ENCODE results near the gene SELENOV.

Gene SELENOV

GRCh38 chr19:39557811-39558623 lies 43.1 kb downstream of the SELENOV start (continued):
- TF ChIP-seq FEZF1 (tag by site-specific recombination; IDR thresholded peaks at IDR 0.05) (peak; percentile 77), ZNF366 (tag by site-specific recombination; conservative IDR thresholded peaks at IDR 0.05) (peak; percentile 74; the same call in 1 of the 2 replicates), PRDM4 (tag by site-specific recombination; IDR thresholded peaks at IDR 0.05) (0 out of 2 replicates have a peak, but pooled peaks have one; percentile 33), ZNF394 (tag by site-specific recombination; IDR thresholded peaks at IDR 0.05; ENCODE audit: borderline replicate concordance) (peak; percentile 35), ZBTB17 (tag by site-specific recombination; IDR thresholded peaks at IDR 0.05) (peak; percentile 55), ZFP69B (tag by site-specific recombination; IDR thresholded peaks at IDR 0.05) (peak; percentile 29; the same call in 1 of the 2 replicates), ZNF645 (tag by site-specific recombination; IDR thresholded peaks at IDR 0.05) (no peak), ZNF629 (tag by site-specific recombination; IDR thresholded peaks at IDR 0.05) (peak; percentile 36; the same call in 1 of the 2 replicates), ZFP41 (tag by site-specific recombination; IDR thresholded peaks at IDR 0.05; ENCODE audit: borderline replicate concordance) (no peak), ZNF280C (tag by site-specific recombination; IDR thresholded peaks at IDR 0.05) (no peak)

- ChIA-PET POLR2A (no interaction called here), CTCF (interaction anchor here (0.7 kb wide), 1 partner anchor 1114 kb away, joined by 4 read pairs; no protein-coding TSS in a partner anchor)
- H3K27ac ChIP-seq (ENCODE audit: extremely low read depth, low read depth, low read length): no peak overlapping the region
- no peaks in the 10 kb centered on the region for H3K36me3 ChIP-seq (ENCODE audit: control insufficient read depth in 2 of 2, insufficient read depth in 1 of 2, low read length in 2 of 2)
- H3K4me3 ChIP-seq (ENCODE audit: low read depth, low read length): no peak overlapping the region
- H3K4me1 ChIP-seq (ENCODE audit: control insufficient read depth, insufficient read depth, low read length): peaks cover 31% of the 10 kb centered on the region
- H3K9me3 ChIP-seq (ENCODE audit: control insufficient read depth, insufficient read depth, low read depth, low read length): peaks cover 2% of the 10 kb centered on the region; the same call in 1 of the 2 replicates
- no peak for TF ChIP-seq ZFP3 (tag by site-specific recombination; IDR thresholded peaks at IDR 0.05; ENCODE audit: low read depth)
- TF ChIP-seq PRDM10 (tag by site-specific recombination; IDR thresholded peaks at IDR 0.05): no peak
- no peak for TF ChIP-seq ZNF623 (tag by site-specific recombination; IDR thresholded peaks at IDR 0.05)
- no peak for TF ChIP-seq ZBTB1 (tag by site-specific recombination; IDR thresholded peaks at IDR 0.05)
- TF ChIP-seq ZNF600 (tag by site-specific recombination; IDR thresholded peaks at IDR 0.05): peak; percentile 41; the same call in 1 of the 2 replicates
- TF ChIP-seq SP3 (tag by site-specific recombination; IDR thresholded peaks at IDR 0.05): no peak
These were observed 43.7 kb downstream of the SELENOV start for GRCh38 chr19:39558624-39559117.
